NCI-H2196 treated with DMSO at 0.1 percent for 48 hours (cell line): Measurements from ENCODE around the gene CDC20.
A peak's percentile ranks its signal among the peaks of the same experiment; 100 is the strongest.

Experiments used
- DNase-seq: peaks from one replicate; lab custom pipeline; 2025; ENCODE audit not compliant: unreplicated experiment; lab: John Stamatoyannopoulos, UW

Gene CDC20

GRCh38 chr1:43358746-43359693 is at the start of gene CDC20:
Gene CDC20 (plus strand): TSS chr1:43358981. CDS start chr1:43359216, 235 bp downstream.
- DNase-seq: peak; percentile 95

GRCh38 chr1:43309405-43310025 is 49.3 kb upstream of the CDC20 start:
- DNase-seq: no peak

- DNase-seq: no peak
Observed at GRCh38 chr1:43311521-43311920, 47.3 kb upstream of the CDC20 start.

GRCh38 chr1:43312212-43312623 is 46.6 kb upstream of the CDC20 start:
- no peak for DNase-seq

GRCh38 chr1:43312663-43313515 is 45.9 kb upstream of the CDC20 start:
- DNase-seq: no peak

GRCh38 chr1:43313771-43314170 is 45.0 kb upstream of the CDC20 start:
- no peak for DNase-seq

GRCh38 chr1:43314233-43314632 is 44.5 kb upstream of the CDC20 start:
- no peak for DNase-seq

GRCh38 chr1:43315481-43315880 is 43.3 kb upstream of the CDC20 start:
- no peak for DNase-seq

GRCh38 chr1:43315963-43316737 is 42.6 kb upstream of the CDC20 start:
- no peak for DNase-seq

- DNase-seq: no peak
Observed at GRCh38 chr1:43316738-43317520, 41.9 kb upstream of the CDC20 start.

- no peak for DNase-seq
Observed at GRCh38 chr1:43317817-43318471, 40.8 kb upstream of the CDC20 start.

GRCh38 chr1:43318831-43319230 is 40.0 kb upstream of the CDC20 start:
- DNase-seq: no peak

GRCh38 chr1:43319288-43319687 is 39.5 kb upstream of the CDC20 start:
- no peak for DNase-seq

GRCh38 chr1:43319766-43320165 is 39.0 kb upstream of the CDC20 start:
- no peak for DNase-seq

- DNase-seq: no peak
Observed at GRCh38 chr1:43321331-43321891, 37.4 kb upstream of the CDC20 start.

GRCh38 chr1:43322506-43322905 is 36.3 kb upstream of the CDC20 start:
- DNase-seq: no peak

- DNase-seq: no peak
Observed at GRCh38 chr1:43324810-43325209, 34.0 kb upstream of the CDC20 start.

- DNase-seq: no peak
Observed at GRCh38 chr1:43325381-43325780, 33.4 kb upstream of the CDC20 start.
